ENCODE data around the gene SMURF2.
"Not testable (repeated sequence)": the region's sequence is repeated elsewhere in the genome, so short reads cannot be mapped to it uniquely, and the experiment has no call there.

Gene SMURF2

GRCh38 chr17:64630309-64631223, 31.5 kb downstream of the SMURF2 start:
- no peak for DNase-seq (ENCODE audit: low read depth)

DNA sequence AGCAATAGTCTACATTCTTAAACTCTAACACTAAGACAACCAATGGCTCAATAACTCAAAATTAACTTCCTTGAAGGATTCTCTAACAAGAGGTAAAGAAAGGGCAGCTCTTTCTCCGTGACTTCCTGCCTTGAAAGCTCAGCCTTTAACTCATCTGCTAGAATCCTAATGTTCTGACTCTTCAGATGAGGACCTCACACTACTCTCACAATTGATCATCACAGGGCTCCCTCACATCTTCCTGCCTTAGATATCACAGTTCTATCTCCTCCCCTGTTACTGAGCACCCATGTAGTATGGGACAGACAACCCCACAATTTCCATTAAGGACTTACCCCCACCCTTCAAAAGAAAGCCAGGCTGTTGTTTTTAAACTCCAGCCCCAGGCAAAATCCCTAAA, 33.5 kb downstream of the SMURF2 start:
- DNase-seq (ENCODE audit: low read depth), result no peak

DNA sequence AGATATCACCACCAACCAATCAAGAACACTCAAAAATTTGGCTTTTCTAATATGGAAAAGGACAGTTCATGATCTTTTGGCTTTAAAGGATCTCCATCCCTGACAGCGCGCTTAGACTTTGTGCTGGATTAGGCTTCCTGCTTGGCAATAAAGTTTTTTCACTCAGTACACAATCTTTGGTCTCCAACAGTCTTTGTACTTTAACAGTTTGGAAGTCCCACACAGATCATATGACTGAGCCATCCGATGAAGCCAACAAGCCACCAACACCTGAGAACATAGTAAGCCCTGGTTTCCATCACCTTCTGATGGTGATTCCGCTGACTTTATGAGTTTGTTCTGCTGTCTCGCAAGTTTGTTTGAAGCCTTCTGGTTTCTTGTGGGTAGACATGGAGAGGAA, 34.3 kb downstream of the SMURF2 start:
- DNase-seq (ENCODE audit: low read depth), result no peak

DNA sequence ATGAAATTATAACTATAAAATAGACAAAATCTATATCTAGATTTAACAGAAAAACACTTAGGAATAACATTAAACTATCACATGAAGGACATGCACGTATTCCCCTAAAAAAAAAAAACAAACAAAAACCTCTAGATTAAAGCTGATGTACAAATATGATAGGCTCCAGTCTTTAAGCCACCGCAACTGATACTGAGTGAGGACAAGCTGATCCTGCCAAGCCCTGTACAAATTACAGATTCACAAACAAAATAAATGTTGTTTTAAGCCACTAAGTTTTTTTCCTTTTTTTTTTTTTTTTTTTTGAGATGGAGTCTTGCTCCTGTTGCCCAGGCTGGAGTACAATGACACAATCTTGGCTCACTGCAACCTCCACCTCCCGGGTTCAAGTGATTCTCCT, 35.3 kb downstream of the SMURF2 start:
- DNase-seq (ENCODE audit: low read depth), result no peak

- no peak for DNase-seq (ENCODE audit: low read depth)
These were observed 36.6 kb downstream of the SMURF2 start for GRCh38 chr17:64625541-64625940.

DNA sequence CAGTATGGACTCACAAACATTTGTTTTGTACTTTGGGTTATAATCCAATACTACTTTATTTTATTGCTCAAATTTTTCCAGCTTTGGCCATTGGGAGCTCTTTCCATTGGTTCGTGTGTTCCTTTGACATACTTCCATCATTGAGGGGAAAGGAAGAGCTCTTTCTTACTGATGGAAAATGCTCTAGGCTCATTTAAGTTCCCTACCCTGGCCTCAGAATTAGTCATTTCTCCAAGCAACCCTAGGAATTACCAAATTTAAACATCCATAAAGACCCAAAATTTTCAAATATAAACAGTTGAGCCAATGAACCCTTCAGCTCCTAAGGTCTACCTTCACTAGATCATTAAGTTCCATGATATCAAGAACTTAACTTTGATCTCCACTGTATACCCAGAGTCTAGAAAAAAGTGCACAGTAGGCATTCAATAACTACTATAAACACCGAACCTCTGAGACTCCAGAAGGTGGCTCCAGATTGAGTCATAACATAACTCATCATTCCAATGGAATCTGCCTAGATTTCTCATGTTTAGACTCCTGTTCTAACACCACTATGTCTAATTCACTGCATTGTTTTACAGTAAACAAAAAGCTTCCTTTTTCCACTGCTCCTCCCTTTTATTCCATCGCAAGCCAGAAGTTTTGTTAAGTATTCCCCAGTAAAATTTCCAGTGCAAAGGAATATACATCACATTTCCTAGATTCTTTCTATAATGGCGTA, 39.0 kb downstream of the SMURF2 start:
- DNase-seq (ENCODE audit: low read depth), result no peak

DNA sequence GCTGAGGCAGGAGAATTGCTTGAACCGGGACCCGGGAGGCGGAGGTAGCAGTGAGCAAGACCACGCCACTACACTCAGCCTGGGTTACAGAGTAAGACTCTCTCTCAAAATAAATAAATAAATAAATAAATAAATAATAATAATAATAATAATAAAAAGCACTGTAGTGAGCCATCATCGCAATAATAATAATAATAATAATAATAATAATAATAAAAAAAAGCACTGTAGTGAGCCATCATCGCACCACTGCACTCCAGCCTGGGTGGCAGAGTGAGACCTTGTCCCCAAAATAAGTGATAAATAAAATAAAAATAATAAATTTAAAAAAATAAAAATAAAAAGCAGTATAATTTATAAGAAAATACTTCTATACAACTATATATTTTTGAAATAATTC, 40.3 kb downstream of the SMURF2 start:
- no peak for DNase-seq (ENCODE audit: low read depth)

DNA sequence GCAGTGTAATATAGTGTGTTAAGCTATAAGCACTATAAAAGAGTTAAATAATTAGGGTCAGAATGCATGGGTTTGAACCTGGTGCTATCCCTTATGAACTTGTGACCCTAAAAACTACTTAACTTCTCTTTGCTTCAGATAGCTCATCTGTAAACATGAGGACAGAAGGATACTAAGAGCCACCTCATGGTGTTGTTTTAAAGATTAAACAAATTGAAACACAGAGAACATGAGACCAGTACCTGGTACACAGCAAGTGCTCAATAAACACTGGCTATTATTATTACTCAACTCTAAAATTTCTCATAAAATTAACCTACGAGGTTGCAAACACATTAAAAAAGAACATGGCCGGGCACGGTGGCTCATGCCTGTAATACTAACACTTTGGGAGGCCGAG, 43.3 kb downstream of the SMURF2 start:
- no peak for DNase-seq (ENCODE audit: low read depth)

- DNase-seq (ENCODE audit: low read depth), result no peak
These were observed 44.9 kb downstream of the SMURF2 start for GRCh38 chr17:64617125-64617780.

DNA sequence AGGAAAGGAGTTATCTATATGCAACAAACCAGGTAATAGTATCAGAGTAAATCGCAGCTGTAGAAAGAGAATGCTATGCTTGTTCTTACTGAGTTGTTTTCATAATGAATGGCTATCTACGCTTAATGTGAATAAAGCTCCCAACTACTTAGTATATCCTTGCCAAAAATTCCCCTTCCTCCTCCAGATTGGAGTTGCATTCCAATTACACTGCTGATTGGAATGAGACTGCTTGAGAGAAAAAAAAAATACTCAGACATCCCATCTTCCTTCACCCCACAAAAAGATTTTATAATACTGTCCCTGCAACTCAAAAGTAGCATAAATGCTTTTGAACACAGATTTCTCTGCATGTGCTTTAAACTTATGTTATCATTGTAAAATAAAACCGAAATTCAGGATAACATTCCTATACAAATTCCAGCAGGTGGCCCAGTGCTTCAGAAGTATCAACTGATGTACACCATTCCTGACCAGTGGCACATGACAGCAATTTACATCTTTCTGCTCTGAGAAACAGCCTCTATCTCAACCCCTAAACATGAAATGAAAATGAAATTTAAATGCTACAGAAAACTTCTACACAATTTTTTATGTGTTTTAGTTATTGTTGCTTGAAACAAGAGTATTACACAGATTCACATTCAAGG, 47.0 kb downstream of the SMURF2 start:
- no peak for DNase-seq (ENCODE audit: low read depth)

GRCh38 chr17:64614266-64615027, 47.7 kb downstream of the SMURF2 start:
- DNase-seq (ENCODE audit: low read depth), result no peak

DNA sequence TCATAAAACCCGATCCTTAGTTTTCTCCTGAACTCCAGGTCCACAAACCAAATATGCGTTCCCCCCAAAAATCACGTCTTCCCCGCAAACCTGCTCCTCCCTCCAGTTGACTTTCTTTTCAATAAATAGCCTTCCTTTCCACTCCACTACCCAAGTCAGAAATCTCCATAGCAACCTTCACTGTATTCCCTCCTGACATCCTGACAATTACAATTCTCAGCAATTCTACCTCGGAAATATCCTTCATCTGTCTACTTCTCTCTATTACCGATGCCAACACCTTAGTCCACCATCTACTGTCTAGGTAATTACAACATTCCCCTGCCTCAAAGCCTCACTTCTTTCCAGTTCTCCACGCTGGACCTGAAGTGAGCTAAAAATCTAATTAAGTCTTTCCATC, 50.7 kb downstream of the SMURF2 start:
- no peak for DNase-seq (ENCODE audit: low read depth)

DNA sequence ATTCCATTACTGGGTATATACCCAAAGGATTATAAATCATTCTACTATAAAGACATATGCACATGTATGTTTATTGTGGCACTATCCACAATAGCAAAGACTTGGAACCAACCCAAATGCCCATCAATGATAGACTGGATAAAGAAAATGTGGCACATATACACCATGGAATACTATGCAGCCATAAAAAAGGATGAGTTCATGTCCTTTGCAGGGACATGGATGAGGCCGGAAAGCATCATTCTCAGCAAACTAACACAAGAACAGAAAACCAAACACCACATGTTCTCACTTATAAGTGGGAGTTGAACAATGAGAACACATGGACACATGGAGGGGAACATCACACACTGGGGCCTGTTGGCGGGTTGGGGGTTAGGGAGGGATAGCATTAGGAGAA, 51.9 kb downstream of the SMURF2 start:
- DNase-seq (ENCODE audit: low read depth), result not testable (repeated sequence)

- DNase-seq (ENCODE audit: low read depth), result no peak
These were observed 53.5 kb downstream of the SMURF2 start for GRCh38 chr17:64608571-64608981.

DNA sequence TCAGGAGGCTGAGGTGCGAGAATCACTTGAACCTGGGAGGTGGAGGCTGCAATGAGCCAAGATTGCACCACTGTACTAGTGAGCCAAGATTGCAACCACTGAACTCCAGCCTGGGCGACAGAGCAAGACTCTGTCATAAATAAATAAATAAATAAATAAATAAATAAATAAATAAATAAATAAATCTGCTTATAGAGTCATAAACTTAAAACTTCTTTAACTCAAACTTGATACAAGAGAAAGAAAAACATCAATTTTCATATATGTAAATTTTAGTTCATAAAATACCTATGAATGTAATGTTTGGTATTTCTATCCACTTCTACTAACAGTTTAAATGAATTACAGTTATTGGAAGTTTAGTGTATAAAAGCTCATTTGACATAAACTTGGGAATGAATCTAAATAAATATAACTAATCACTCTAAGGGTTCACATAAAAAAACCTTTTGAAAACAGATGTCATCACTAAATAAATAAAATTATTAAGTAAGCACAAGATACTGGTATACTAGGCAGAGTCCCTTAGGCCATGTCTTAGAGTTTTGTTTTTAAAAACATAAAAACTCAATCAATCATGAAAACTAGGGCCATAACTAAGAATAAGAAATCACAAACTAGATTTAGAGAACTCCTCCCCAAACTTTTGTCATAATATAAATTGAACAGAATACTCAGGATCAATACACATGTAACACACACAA, 54.1 kb downstream of the SMURF2 start:
- DNase-seq (ENCODE audit: low read depth), result no peak

- DNase-seq (ENCODE audit: low read depth), result not testable (repeated sequence)
These were observed 57.6 kb downstream of the SMURF2 start for GRCh38 chr17:64604532-64604931.

- DNase-seq (ENCODE audit: low read depth), result no peak
These were observed 58.1 kb downstream of the SMURF2 start for GRCh38 chr17:64603987-64604386.

- no peak for DNase-seq (ENCODE audit: low read depth)
These were observed 62.3 kb downstream of the SMURF2 start for GRCh38 chr17:64599827-64600226.

DNA sequence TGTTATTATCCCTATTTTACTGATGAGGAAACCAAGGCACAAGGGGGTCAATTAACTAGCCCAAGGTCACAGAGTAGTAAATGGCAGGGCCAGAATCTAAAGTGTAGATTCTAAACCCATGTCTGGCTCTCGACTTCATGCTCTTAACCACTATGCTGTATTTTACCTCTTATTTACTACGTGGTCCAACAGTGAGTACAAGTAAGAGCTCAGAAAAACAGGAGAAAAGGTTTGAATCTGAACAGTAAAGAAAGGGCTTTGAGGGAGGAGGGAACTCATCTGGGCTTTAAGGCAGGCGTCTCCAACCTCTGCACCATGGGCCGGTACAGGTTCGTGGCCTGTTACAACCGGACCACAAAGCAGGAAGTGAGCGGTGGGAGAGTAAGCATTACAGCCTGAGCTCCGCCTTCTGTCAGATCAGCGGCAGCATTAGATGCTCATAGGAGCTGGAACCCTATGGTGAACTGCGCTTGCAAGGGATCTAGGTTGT, 62.9 kb downstream of the SMURF2 start:
- peak; percentile 10 for DNase-seq (ENCODE audit: low read depth)

- no peak for DNase-seq (ENCODE audit: low read depth)
These were observed 63.4 kb downstream of the SMURF2 start for GRCh38 chr17:64598672-64599071.

- no peak for DNase-seq (ENCODE audit: low read depth)
These were observed 65.1 kb downstream of the SMURF2 start for GRCh38 chr17:64596988-64597387.
